ENCODE data around the gene CFD. TPM values are rescaled to one million over a fixed set of nuclear protein-coding genes. Genes with fewer than 3 reads are reported as not detected.

Gene CFD
- total and polyA plus RNA-seq, 2 experiments from 2014 or later = 0.90 to 4.7 TPM

- H2AFZ ChIP-seq = no peak overlapping the region
- no peak overlapping the region for H3K27ac ChIP-seq (ENCODE audit: low read depth)
- no peaks in the 10 kb centered on the region; the same call in 1 of the 2 replicates for H3K79me2 ChIP-seq (replicated peaks; ENCODE audit: insufficient read depth)
- no peaks in the 10 kb centered on the region for H3K27me3 ChIP-seq (ENCODE audit: insufficient read depth)
- DNase-seq (ENCODE audit: low spot score) (no peak), ATAC-seq (no peak)
- no peak overlapping the region for H3K4me3 Mint-ChIP-seq
- H3K4me2 ChIP-seq = no peak overlapping the region
- H3K9me2 ChIP-seq (ENCODE audit: insufficient read depth) = no peaks in the 10 kb centered on the region
- no peaks in the 10 kb centered on the region; the same call in 1 of the 2 replicates for H3F3A ChIP-seq (replicated peaks; ENCODE audit: low read depth)
- peaks cover 4% of the 10 kb centered on the region; the same call in 1 of the 2 replicates for H4K20me1 ChIP-seq (replicated peaks; ENCODE audit: insufficient read depth)
- H3K4me3 ChIP-seq = no peak overlapping the region
- H3K9me3 Mint-ChIP-seq = no peaks in the 10 kb centered on the region; the same call in 2 of the 3 replicates
- H3K27me3 Mint-ChIP-seq (ENCODE audit: insufficient read depth, low read depth, poor library complexity) = peaks cover 6% of the 10 kb centered on the region
- no peak overlapping the region for H3K27ac Mint-ChIP-seq
- H3K36me3 ChIP-seq (ENCODE audit: insufficient read depth) = no peaks in the 10 kb centered on the region
- no peaks in the 10 kb centered on the region for H3K4me1 Mint-ChIP-seq
- TF ChIP-seq CREB1 (CRISPR knock-in tag; IDR thresholded peaks at IDR 0.05; ENCODE audit: low read depth) (no peak), JUNB (IDR thresholded peaks at IDR 0.05; ENCODE audit: unreplicated experiment) (no peak), EZH2 (IDR thresholded peaks at IDR 0.05; ENCODE audit: low read depth, unreplicated experiment) (no peak), POLR2AphosphoS5 (IDR thresholded peaks at IDR 0.05; ENCODE audit: low read depth) (no peak), ZNF114 (CRISPR knock-in tag; IDR thresholded peaks at IDR 0.05) (no peak), ZNF462 (CRISPR knock-in tag; IDR thresholded peaks at IDR 0.05) (no peak), NANOG (IDR thresholded peaks at IDR 0.05; ENCODE audit: borderline replicate concordance) (no peak), STAT1 (IDR thresholded peaks at IDR 0.05; ENCODE audit: unreplicated experiment) (no peak), EZH2phosphoT487 (IDR thresholded peaks at IDR 0.05; ENCODE audit: unreplicated experiment) (no peak), ZNF331 (CRISPR knock-in tag; IDR thresholded peaks at IDR 0.05; ENCODE audit: low read depth) (no peak)
- TF ChIP-seq, protein P1, sequence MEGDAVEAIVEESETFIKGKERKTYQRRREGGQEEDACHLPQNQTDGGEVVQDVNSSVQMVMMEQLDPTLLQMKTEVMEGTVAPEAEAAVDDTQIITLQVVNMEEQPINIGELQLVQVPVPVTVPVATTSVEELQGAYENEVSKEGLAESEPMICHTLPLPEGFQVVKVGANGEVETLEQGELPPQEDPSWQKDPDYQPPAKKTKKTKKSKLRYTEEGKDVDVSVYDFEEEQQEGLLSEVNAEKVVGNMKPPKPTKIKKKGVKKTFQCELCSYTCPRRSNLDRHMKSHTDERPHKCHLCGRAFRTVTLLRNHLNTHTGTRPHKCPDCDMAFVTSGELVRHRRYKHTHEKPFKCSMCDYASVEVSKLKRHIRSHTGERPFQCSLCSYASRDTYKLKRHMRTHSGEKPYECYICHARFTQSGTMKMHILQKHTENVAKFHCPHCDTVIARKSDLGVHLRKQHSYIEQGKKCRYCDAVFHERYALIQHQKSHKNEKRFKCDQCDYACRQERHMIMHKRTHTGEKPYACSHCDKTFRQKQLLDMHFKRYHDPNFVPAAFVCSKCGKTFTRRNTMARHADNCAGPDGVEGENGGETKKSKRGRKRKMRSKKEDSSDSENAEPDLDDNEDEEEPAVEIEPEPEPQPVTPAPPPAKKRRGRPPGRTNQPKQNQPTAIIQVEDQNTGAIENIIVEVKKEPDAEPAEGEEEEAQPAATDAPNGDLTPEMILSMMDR (conservative IDR thresholded peaks at IDR 0.05; ENCODE audit: low read depth in 2 of 2) = no peak
- TF ChIP-seq, protein P2, sequence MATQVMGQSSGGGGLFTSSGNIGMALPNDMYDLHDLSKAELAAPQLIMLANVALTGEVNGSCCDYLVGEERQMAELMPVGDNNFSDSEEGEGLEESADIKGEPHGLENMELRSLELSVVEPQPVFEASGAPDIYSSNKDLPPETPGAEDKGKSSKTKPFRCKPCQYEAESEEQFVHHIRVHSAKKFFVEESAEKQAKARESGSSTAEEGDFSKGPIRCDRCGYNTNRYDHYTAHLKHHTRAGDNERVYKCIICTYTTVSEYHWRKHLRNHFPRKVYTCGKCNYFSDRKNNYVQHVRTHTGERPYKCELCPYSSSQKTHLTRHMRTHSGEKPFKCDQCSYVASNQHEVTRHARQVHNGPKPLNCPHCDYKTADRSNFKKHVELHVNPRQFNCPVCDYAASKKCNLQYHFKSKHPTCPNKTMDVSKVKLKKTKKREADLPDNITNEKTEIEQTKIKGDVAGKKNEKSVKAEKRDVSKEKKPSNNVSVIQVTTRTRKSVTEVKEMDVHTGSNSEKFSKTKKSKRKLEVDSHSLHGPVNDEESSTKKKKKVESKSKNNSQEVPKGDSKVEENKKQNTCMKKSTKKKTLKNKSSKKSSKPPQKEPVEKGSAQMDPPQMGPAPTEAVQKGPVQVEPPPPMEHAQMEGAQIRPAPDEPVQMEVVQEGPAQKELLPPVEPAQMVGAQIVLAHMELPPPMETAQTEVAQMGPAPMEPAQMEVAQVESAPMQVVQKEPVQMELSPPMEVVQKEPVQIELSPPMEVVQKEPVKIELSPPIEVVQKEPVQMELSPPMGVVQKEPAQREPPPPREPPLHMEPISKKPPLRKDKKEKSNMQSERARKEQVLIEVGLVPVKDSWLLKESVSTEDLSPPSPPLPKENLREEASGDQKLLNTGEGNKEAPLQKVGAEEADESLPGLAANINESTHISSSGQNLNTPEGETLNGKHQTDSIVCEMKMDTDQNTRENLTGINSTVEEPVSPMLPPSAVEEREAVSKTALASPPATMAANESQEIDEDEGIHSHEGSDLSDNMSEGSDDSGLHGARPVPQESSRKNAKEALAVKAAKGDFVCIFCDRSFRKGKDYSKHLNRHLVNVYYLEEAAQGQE (IDR thresholded peaks at IDR 0.05; ENCODE audit: unreplicated experiment) = no peak
- TF ChIP-seq, protein P3, sequence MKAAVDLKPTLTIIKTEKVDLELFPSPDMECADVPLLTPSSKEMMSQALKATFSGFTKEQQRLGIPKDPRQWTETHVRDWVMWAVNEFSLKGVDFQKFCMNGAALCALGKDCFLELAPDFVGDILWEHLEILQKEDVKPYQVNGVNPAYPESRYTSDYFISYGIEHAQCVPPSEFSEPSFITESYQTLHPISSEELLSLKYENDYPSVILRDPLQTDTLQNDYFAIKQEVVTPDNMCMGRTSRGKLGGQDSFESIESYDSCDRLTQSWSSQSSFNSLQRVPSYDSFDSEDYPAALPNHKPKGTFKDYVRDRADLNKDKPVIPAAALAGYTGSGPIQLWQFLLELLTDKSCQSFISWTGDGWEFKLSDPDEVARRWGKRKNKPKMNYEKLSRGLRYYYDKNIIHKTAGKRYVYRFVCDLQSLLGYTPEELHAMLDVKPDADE (IDR thresholded peaks at IDR 0.05) = no peak
- peaks cover 13% of the 10 kb centered on the region; the same call in 2 of the 3 replicates for H3K36me3 Mint-ChIP-seq (ENCODE audit: low read depth)
- no peaks in the 10 kb centered on the region for H3K4me1 ChIP-seq (ENCODE audit: insufficient read depth)
Measured at GRCh38 chr19:887599-887998, 28.1 kb downstream of the CFD start.

Measured in GM23338 (cell line).